ENCODE results near the gene SERPINF2. TPM values are rescaled to one million over a fixed set of nuclear protein-coding genes. Genes with fewer than 3 reads are reported as not detected.
"Not testable (repeated sequence)": the region's sequence is repeated elsewhere in the genome, so short reads cannot be mapped to it uniquely, and the experiment has no call there.

Gene SERPINF2
- total RNA-seq, 1 donor from 2014 or later = 0.15 TPM

GRCh38 chr17:1716912-1717695 lies 25.6 kb upstream of the SERPINF2 start:
- no peak for TF ChIP-seq CTCF (IDR thresholded peaks at IDR 0.05)
- peak overlapping the region; percentile 99 for H3K27ac Mint-ChIP-seq (ENCODE audit: unreplicated experiment)
- H3K4me1 Mint-ChIP-seq (ENCODE audit: low read depth) = peaks cover 35% of the 10 kb centered on the region
- no peak for DNase-seq (ENCODE audit: low spot score)
- H3K4me3 Mint-ChIP-seq (ENCODE audit: unreplicated experiment) = peak overlapping the region; percentile 89
- no peaks in the 10 kb centered on the region for H3K9me3 Mint-ChIP-seq (ENCODE audit: low read depth)
- H3K27me3 Mint-ChIP-seq (ENCODE audit: low read depth) = no peaks in the 10 kb centered on the region
- H3K36me3 Mint-ChIP-seq (ENCODE audit: low read depth) = peaks cover 22% of the 10 kb centered on the region

- Mint-ChIP-seq H3K9me3 (ENCODE audit: low read depth) (no peaks in the 10 kb centered on the region), H3K27ac (ENCODE audit: unreplicated experiment) (peak overlapping the region; percentile 99), H3K36me3 (ENCODE audit: low read depth) (peaks cover 9% of the 10 kb centered on the region), H3K4me1 (ENCODE audit: low read depth) (peaks cover 26% of the 10 kb centered on the region), H3K27me3 (ENCODE audit: low read depth) (no peaks in the 10 kb centered on the region), H3K4me3 (ENCODE audit: unreplicated experiment) (peak overlapping the region; percentile 89)
- DNase-seq (ENCODE audit: low spot score) = no peak
- TF ChIP-seq CTCF (IDR thresholded peaks at IDR 0.05) = no peak
Measured at GRCh38 chr17:1718362-1719165, 24.1 kb upstream of the SERPINF2 start.

- H3K4me3 Mint-ChIP-seq (ENCODE audit: unreplicated experiment) = no peak overlapping the region
- peak; percentile 98 for TF ChIP-seq CTCF (IDR thresholded peaks at IDR 0.05)
- no peak overlapping the region for H3K27ac Mint-ChIP-seq (ENCODE audit: unreplicated experiment)
- DNase-seq (ENCODE audit: low spot score) = no peak
- H3K9me3 Mint-ChIP-seq (ENCODE audit: low read depth) = no peaks in the 10 kb centered on the region
- H3K27me3 Mint-ChIP-seq (ENCODE audit: low read depth) = no peaks in the 10 kb centered on the region
- H3K4me1 Mint-ChIP-seq (ENCODE audit: low read depth) = peaks cover 33% of the 10 kb centered on the region
- H3K36me3 Mint-ChIP-seq (ENCODE audit: low read depth) = peaks cover under 1% of the 10 kb centered on the region
Measured at GRCh38 chr17:1720856-1721386, 21.8 kb upstream of the SERPINF2 start.

- H3K27ac Mint-ChIP-seq (ENCODE audit: unreplicated experiment); H3K36me3 Mint-ChIP-seq (ENCODE audit: low read depth); DNase-seq (ENCODE audit: low spot score); H3K4me3 Mint-ChIP-seq (ENCODE audit: unreplicated experiment); H3K9me3 Mint-ChIP-seq (ENCODE audit: low read depth); H3K27me3 Mint-ChIP-seq (ENCODE audit: low read depth): not testable (repeated sequence)
- H3K4me1 Mint-ChIP-seq (ENCODE audit: low read depth) = peaks cover 33% of the 10 kb centered on the region
Measured at GRCh38 chr17:1722022-1722421, 20.6 kb upstream of the SERPINF2 start.

- no peak for DNase-seq (ENCODE audit: low spot score)
- peaks cover 2% of the 10 kb centered on the region for H3K36me3 Mint-ChIP-seq (ENCODE audit: low read depth)
- H3K9me3 Mint-ChIP-seq (ENCODE audit: low read depth) = no peaks in the 10 kb centered on the region
- peak within 1 kb of the TSS; percentile 68 for H3K4me3 Mint-ChIP-seq (ENCODE audit: unreplicated experiment)
- H3K27ac Mint-ChIP-seq (ENCODE audit: unreplicated experiment) = peak within 1 kb of the TSS; percentile 76
- H3K27me3 Mint-ChIP-seq (ENCODE audit: low read depth) = no peaks in the 10 kb centered on the region
- TF ChIP-seq CTCF (IDR thresholded peaks at IDR 0.05) = no peak
- H3K4me1 Mint-ChIP-seq (ENCODE audit: low read depth) = peaks cover 24% of the 10 kb centered on the region
Measured at GRCh38 chr17:1724351-1724868, 18.3 kb upstream of the SERPINF2 start, which contains the start of gene WDR81. TSS of gene WDR81 (plus strand) at chr17:1724704. CDS start at chr17:1724960, 256 bp downstream.
